Endometrial microvascular endothelial cells (primary cell): ENCODE measurements around the gene MEGF9. TPM values are rescaled to one million over a fixed set of nuclear protein-coding genes. Genes with fewer than 3 reads are reported as not detected.
"Not testable (repeated sequence)": the region's sequence is repeated elsewhere in the genome, so short reads cannot be mapped to it uniquely, and the experiment has no call there.

ENCODE experiments used
- in situ Hi-C: cut with HindIII; loops from 2 replicates; pipeline ENCODE4 v1.10.0; 2017; ENCODE audit warnings: low sequenced_read_pairs, low pct_unique_long_range_greater_than_20kb; ENCODE audit errors: inconsistent ontology term
- total RNA-seq: library from RNA; depleted of rRNA; stranded (reverse); fragments of >200 nt; gene quantifications from one replicate; pipeline ENCODE4 v1.2.3, GENCODE V29; 2015; ENCODE audit errors: inconsistent ontology term

Gene MEGF9
- total RNA-seq, 1 donor from 2014 or later = 10.3 TPM

- in situ Hi-C loops = no loop called here
Observed at GRCh38 chr9:120640380-120640779, 73.9 kb downstream of the MEGF9 start.

GRCh38 chr9:120637919-120638318 lies 76.4 kb downstream of the MEGF9 start:
- in situ Hi-C loops = no loop called here

- in situ Hi-C loops = no loop called here
Observed at GRCh38 chr9:120636194-120636957, 77.9 kb downstream of the MEGF9 start.

- in situ Hi-C loops = no loop called here
Observed at GRCh38 chr9:120635011-120635410, 79.3 kb downstream of the MEGF9 start.

GRCh38 chr9:120630333-120630732 lies 83.9 kb downstream of the MEGF9 start:
- in situ Hi-C loops = no loop called here

GRCh38 chr9:120628925-120629497 lies 85.3 kb downstream of the MEGF9 start:
- in situ Hi-C loops = not testable (repeated sequence)

GRCh38 chr9:120628207-120628924 lies 85.9 kb downstream of the MEGF9 start:
- in situ Hi-C loops = no loop called here

GRCh38 chr9:120627073-120627472 lies 87.2 kb downstream of the MEGF9 start:
- in situ Hi-C loops = no loop called here

- in situ Hi-C loops = no loop called here
Observed at GRCh38 chr9:120626512-120626911, 87.8 kb downstream of the MEGF9 start.

- in situ Hi-C loops = no loop called here
Observed at GRCh38 chr9:120625222-120625621, 89.0 kb downstream of the MEGF9 start.

- in situ Hi-C loops = no loop called here
Observed at GRCh38 chr9:120622790-120623189, 91.5 kb downstream of the MEGF9 start.

- in situ Hi-C loops = no loop called here
Observed at GRCh38 chr9:120621941-120622340, 92.3 kb downstream of the MEGF9 start.

GRCh38 chr9:120619751-120620655 lies 94.3 kb downstream of the MEGF9 start:
- in situ Hi-C loops = no loop called here

GRCh38 chr9:120616966-120617935 lies 97.0 kb downstream of the MEGF9 start:
- in situ Hi-C loops = no loop called here

GRCh38 chr9:120612218-120612617 lies 102.1 kb downstream of the MEGF9 start:
- in situ Hi-C loops = no loop called here

GRCh38 chr9:120611690-120612068 lies 102.6 kb downstream of the MEGF9 start:
- in situ Hi-C loops = no loop called here

GRCh38 chr9:120610975-120611689 lies 103.1 kb downstream of the MEGF9 start:
- in situ Hi-C loops = no loop called here
